ENCODE measurements around the gene HMX1.

- no peak for TF ChIP-seq EP300 (IDR thresholded peaks at IDR 0.05; ENCODE audit: borderline replicate concordance in 1 of 2, low read depth in 1 of 2, low read length in 1 of 2)
- no peak for TF ChIP-seq MAX (IDR thresholded peaks at IDR 0.05; ENCODE audit: low read depth)
- TF ChIP-seq POLR2AphosphoS5 (IDR thresholded peaks at IDR 0.05; ENCODE audit: low read depth, low read length): no peak
- TF ChIP-seq RAD21 (IDR thresholded peaks at IDR 0.05; ENCODE audit: low read length): no peak
- TF ChIP-seq CTCF (IDR thresholded peaks at IDR 0.05): no peak
- TF ChIP-seq TCF12 (IDR thresholded peaks at IDR 0.05): no peak
- TF ChIP-seq REST (IDR thresholded peaks at IDR 0.05; ENCODE audit: low read depth, low read length): no peak
These were observed 39.3 kb downstream of the HMX1 start for GRCh38 chr4:8832113-8832915.

Data from SK-N-SH (cell line).